IPS DF 6.9 (cell line): ENCODE measurements around the gene TOP2A.
"Not testable (repeated sequence)": the region's sequence is repeated elsewhere in the genome, so short reads cannot be mapped to it uniquely, and the experiment has no call there.

Experiments
- DNase-seq: peaks from one replicate; pipeline ENCODE4 v3.0.0-alpha.2; 2013; ENCODE audit warnings: low read depth, low spot score
- H3K27ac ChIP-seq: one replicate; pipeline ENCODE4 v1.5.1; 2013; ENCODE audit warnings: low read length, control low read depth
- H3K27me3 ChIP-seq: 2 replicates; pipeline ENCODE4 v1.6.1; 2013; ENCODE audit warnings: mild to moderate bottlenecking, low read length; ENCODE audit not compliant: control insufficient read depth, insufficient read depth
- H3K36me3 ChIP-seq: 2 replicates; pipeline ENCODE4 v1.6.1; 2013; ENCODE audit warnings: low read length; ENCODE audit not compliant: control insufficient read depth, insufficient read depth
- H3K4me1 ChIP-seq: 2 replicates; pipeline ENCODE4 v1.6.1; 2013; ENCODE audit warnings: low read length; ENCODE audit not compliant: control insufficient read depth, insufficient read depth
- H3K4me3 ChIP-seq: 2 replicates; pipeline ENCODE4 v1.5.1; 2013; ENCODE audit warnings: mild to moderate bottlenecking, low read length
- H3K9me3 ChIP-seq: 2 replicates; pipeline ENCODE4 v1.6.1; 2013; ENCODE audit warnings: low read length, inconsistent platforms; ENCODE audit not compliant: control insufficient read depth, insufficient read depth
- WGBS: extraction: QIAGEN DNeasy Blood & Tissue Kit; methylation state at CpG from one replicate; pipeline ENCODE4 v1.1.7; 2013; ENCODE audit warnings: mixed read lengths, missing lambda C conversion rate; ENCODE audit not compliant: insufficient read length, insufficient coverage; 5-methylcytosine and 5-hydroxymethylcytosine counted together

Gene TOP2A

GRCh38 chr17:40376541-40376940 lies 41.2 kb downstream of the TOP2A start:
- not testable (repeated sequence) for H3K36me3 ChIP-seq, DNase-seq, H3K4me3 ChIP-seq, H3K27ac ChIP-seq, H3K9me3 ChIP-seq, H3K27me3 ChIP-seq, H3K4me1 ChIP-seq
- no CpG with 5 or more reads among the region's 6 CpGs for WGBS

- not testable (repeated sequence) for H3K27me3 ChIP-seq, DNase-seq, H3K27ac ChIP-seq, H3K4me3 ChIP-seq, H3K9me3 ChIP-seq, H3K36me3 ChIP-seq, H3K4me1 ChIP-seq
- no CpG with 5 or more reads among the region's 21 CpGs for WGBS
Observed at GRCh38 chr17:40375786-40376185, 41.9 kb downstream of the TOP2A start.

GRCh38 chr17:40374821-40375498 lies 42.7 kb downstream of the TOP2A start:
- Histone ChIP-seq H3K36me3 (no peaks in the 10 kb centered on the region), H3K4me3 (no peak overlapping the region), H3K27me3 (no peaks in the 10 kb centered on the region), H3K27ac (no peak overlapping the region), H3K9me3 (no peaks in the 10 kb centered on the region), H3K4me1 (peaks cover 2% of the 10 kb centered on the region)
- WGBS: no CpG with 5 or more reads among the region's 14 CpGs
- DNase-seq: no peak

GRCh38 chr17:40373999-40374398 lies 43.7 kb downstream of the TOP2A start:
- H3K9me3 ChIP-seq: no peaks in the 10 kb centered on the region
- H3K4me1 ChIP-seq: peaks cover 2% of the 10 kb centered on the region
- H3K27ac ChIP-seq: no peak overlapping the region
- no peaks in the 10 kb centered on the region for H3K27me3 ChIP-seq
- no peak overlapping the region for H3K4me3 ChIP-seq
- DNase-seq: no peak
- H3K36me3 ChIP-seq: no peaks in the 10 kb centered on the region
- WGBS: no CpG with 5 or more reads among the region's 8 CpGs

GRCh38 chr17:40373324-40373723 lies 44.4 kb downstream of the TOP2A start:
- Histone ChIP-seq H3K9me3 (no peaks in the 10 kb centered on the region), H3K36me3 (no peaks in the 10 kb centered on the region), H3K4me3 (no peak overlapping the region), H3K27me3 (no peaks in the 10 kb centered on the region), H3K27ac (no peak overlapping the region), H3K4me1 (peaks cover 2% of the 10 kb centered on the region)
- no peak for DNase-seq
- WGBS: no CpG with 5 or more reads among the region's 4 CpGs

GRCh38 chr17:40372644-40373043 lies 45.1 kb downstream of the TOP2A start:
- no CpG with 5 or more reads among the region's 4 CpGs for WGBS
- H3K27ac ChIP-seq, H3K27me3 ChIP-seq, DNase-seq, H3K4me1 ChIP-seq, H3K4me3 ChIP-seq, H3K36me3 ChIP-seq, H3K9me3 ChIP-seq: not testable (repeated sequence)

DNA sequence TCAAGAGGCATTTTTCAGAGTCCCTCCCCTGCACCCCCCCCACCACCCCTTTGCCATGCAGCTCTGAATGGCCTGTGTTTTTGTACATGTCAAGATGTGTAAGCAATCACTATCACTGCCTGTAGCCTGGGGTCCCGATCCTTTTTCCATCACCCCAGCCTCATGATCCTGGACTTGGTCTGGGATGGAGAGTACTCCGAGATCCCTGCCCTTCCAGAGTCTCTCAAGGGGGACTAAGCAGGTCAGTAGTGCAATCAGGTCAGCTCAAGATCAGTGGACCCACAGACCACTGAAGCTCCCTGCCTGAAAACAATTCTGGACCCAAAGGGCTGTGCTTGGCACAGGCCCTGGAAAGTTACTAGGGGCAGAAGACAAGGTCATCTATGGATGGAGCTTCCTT lies 45.7 kb downstream of the TOP2A start:
- no peak for DNase-seq
- Histone ChIP-seq H3K27me3 (no peaks in the 10 kb centered on the region), H3K9me3 (no peaks in the 10 kb centered on the region), H3K4me1 (peaks cover 2% of the 10 kb centered on the region), H3K27ac (no peak overlapping the region), H3K36me3 (no peaks in the 10 kb centered on the region), H3K4me3 (no peak overlapping the region)
- no CpG with 5 or more reads among the region's 2 CpGs for WGBS

DNA sequence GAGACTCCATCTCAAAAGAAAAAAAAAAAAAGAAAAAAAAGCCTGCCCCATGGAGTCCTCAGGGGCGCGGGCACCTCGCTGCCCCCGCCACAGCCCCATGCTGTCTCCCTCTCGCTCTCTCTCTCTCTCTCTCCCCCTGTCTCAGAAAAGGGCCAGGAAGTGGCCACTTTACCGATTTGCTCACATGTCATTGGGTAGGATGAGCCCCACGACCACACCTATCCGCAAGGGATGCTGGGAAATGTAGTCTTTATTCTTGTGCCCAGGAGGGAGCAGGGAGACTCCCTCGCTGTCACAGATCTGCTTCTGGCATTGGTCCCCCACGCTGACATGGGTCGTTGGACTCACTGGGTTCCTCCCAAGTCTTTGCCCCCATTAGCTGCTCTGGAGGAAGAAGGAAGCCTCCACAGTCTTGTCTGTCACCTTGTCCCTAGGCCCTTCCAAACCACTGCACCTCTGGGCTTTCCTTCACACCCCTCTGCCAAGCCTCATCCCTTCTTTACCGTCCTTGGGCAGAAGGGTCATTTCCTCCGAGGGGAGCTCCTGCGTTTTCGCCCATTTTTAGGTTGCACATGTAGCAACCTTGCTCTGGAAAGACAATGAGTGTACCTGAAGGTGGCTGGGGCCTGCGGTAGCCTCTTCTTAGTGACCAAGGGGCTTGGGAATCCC lies 46.3 kb downstream of the TOP2A start:
- Histone ChIP-seq H3K27ac (no peak overlapping the region), H3K9me3 (no peaks in the 10 kb centered on the region), H3K4me1 (peaks cover 2% of the 10 kb centered on the region), H3K27me3 (no peaks in the 10 kb centered on the region), H3K4me3 (no peak overlapping the region), H3K36me3 (no peaks in the 10 kb centered on the region)
- peak; percentile 58 for DNase-seq
- WGBS: no CpG with 5 or more reads among the region's 16 CpGs

- no CpG with 5 or more reads among the region's 7 CpGs for WGBS
- no peak for DNase-seq
- no peaks in the 10 kb centered on the region for H3K27me3 ChIP-seq
- H3K4me1 ChIP-seq: peaks cover 3% of the 10 kb centered on the region
- no peak overlapping the region for H3K4me3 ChIP-seq
- H3K36me3 ChIP-seq: no peaks in the 10 kb centered on the region
- H3K9me3 ChIP-seq: no peaks in the 10 kb centered on the region
- no peak overlapping the region for H3K27ac ChIP-seq
Observed at GRCh38 chr17:40369923-40370322, 47.8 kb downstream of the TOP2A start.

DNA sequence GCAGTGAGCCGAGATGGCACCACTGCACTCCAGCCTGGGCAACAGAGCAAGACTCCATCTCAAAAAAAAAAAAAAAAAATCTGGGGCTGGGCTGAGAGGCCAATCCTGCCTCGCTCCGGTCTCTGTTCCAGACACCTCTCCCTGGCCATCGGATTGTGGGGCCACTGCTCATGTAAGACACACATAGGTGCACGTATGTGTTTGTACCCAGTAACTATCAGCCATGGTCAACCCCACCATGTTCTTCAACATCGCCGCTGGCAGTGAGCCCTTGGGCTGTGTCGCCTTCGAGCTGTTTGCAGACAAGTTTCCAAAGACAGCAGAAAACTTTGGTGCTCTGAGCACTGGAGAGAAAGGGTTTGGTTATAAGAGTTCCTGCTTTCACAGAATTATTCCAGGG lies 50.0 kb downstream of the TOP2A start:
- H3K4me3 ChIP-seq, H3K27ac ChIP-seq, H3K4me1 ChIP-seq, H3K36me3 ChIP-seq, H3K9me3 ChIP-seq, H3K27me3 ChIP-seq, DNase-seq: not testable (repeated sequence)
- WGBS: no CpG with 5 or more reads among the region's 9 CpGs
